Dermis lymphatic vessel endothelial cell (primary cell): Measurements from ENCODE around the gene OR51V1. TPM values are rescaled to one million over a fixed set of nuclear protein-coding genes. Genes with fewer than 3 reads are reported as not detected.

ENCODE experiments used
- total RNA-seq: library from RNA; depleted of rRNA; stranded (reverse); fragments of >200 nt; gene quantifications from 2 replicates; pipeline ENCODE4 v1.2.1, GENCODE V29; 2014

Gene OR51V1
- total RNA-seq, result not detected in 2 replicates

GRCh38 chr11:5200582-5200981 is at the start of gene OR51V1:
OR51V1 (minus strand) TSS chr11:5200682; CDS start chr11:5200682, 0 bp downstream.

GRCh38 chr11:5249807-5250396 is 49.4 kb upstream of the OR51V1 start, which contains the start of gene HBG1:
HBG1 (minus strand) TSS chr11:5249857; CDS start chr11:5249804, 53 bp downstream.

DNA sequence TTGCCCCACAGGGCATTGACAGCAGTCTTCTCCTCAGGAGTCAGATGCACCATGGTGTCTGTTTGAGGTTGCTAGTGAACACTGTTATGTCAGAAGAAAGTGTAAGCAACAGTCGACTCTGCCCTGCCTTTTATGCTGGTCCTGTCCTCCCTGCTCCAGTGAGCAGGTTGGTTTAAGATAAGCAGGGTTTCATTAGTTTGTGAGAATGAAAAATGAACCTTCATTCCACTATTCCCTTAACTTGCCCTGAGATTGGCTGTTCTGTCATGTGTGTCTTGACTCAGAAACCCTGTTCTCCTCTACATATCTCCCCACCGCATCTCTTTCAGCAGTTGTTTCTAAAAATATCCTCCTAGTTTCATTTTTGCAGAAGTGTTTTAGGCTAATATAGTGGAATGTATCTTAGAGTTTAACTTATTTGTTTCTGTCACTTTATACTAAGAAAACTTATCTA is 33.9 kb upstream of the OR51V1 start, which contains the start of gene HBD:
TSS of gene HBD (minus strand) at position 103 of the 454 bp plus-strand sequence. CDS start at position 53, 50 bp downstream.

GRCh38 chr11:5226732-5227310 is 26.3 kb upstream of the OR51V1 start, which contains the start of gene HBB:
HBB (minus strand) TSS chr11:5227071; CDS start chr11:5227021, 50 bp downstream.

DNA sequence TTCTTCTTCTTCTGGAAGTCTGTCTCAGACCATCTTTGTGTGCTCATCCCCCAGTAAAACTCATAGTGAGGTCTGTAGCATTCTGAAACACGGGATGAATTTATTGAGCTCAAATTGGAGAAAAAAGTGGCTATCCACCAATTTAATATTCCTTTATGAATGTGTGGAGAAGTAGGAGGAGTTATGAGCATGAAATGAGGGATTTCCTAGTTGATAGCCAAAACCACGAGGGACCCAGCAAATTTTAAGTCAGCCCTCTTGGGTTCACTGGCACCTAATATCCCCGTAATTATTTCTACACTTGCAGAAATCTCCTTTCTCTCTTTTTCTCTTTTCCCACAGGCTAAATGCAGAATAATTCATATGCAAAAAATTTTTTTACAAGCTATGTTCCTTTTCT is 45.8 kb downstream of the OR51V1 start, which contains the start of gene OR52A1:
TSS of gene OR52A1 (minus strand) at position 101 of the 400 bp plus-strand sequence. CDS start 2,388 bp downstream, outside the sequence.

Other genes with a start within 250 kb of the OR51V1 start
- gene OR51A2, start 245.0 kb downstream of the OR51V1 start, total RNA-seq, result not detected in 2 replicates
- gene OR51L1, start 205.8 kb downstream of the OR51V1 start, total RNA-seq, result not detected in 2 replicates
- not detected in 2 replicates for gene OR52J3, start 154.2 kb downstream of the OR51V1 start, total RNA-seq
- gene OR52E2, start 141.1 kb downstream of the OR51V1 start, total RNA-seq, result not detected in 2 replicates
- gene OR52E1, start 131.1 kb downstream of the OR51V1 start, total RNA-seq, result not detected in 2 replicates
- gene OR52A5, start 62.3 kb downstream of the OR51V1 start, total RNA-seq, result not detected in 2 replicates
- not detected in 2 replicates for gene OR52A1, start 45.9 kb downstream of the OR51V1 start, total RNA-seq
- gene HBB, start 26.4 kb upstream of the OR51V1 start, total RNA-seq, result not detected in 2 replicates
- not detected in 2 replicates for gene HBD, start 33.8 kb upstream of the OR51V1 start, total RNA-seq
- gene HBG1, start 49.2 kb upstream of the OR51V1 start, total RNA-seq, result not detected in 2 replicates
- not detected in 2 replicates for gene HBG2, start 54.1 kb upstream of the OR51V1 start, total RNA-seq
- gene HBE1, start 69.3 kb upstream of the OR51V1 start, total RNA-seq, result not detected in 2 replicates
- gene OR51B4, start 101.3 kb upstream of the OR51V1 start, total RNA-seq, result not detected in 2 replicates
- gene OR51B2, start 123.6 kb upstream of the OR51V1 start, total RNA-seq, result not detected in 2 replicates
- gene OR51B5, start 142.8 kb upstream of the OR51V1 start, total RNA-seq, result 0.09 TPM in 1 of 2 replicates, not detected in the other
- gene OR51B6, start 150.8 kb upstream of the OR51V1 start, total RNA-seq, result not detected in 2 replicates
- gene OR51M1, start 183.1 kb upstream of the OR51V1 start, total RNA-seq, result not detected in 2 replicates
- gene OR51Q1, start 221.4 kb upstream of the OR51V1 start, total RNA-seq, result not detected in 2 replicates
- gene OR51I1, start 240.8 kb upstream of the OR51V1 start, total RNA-seq, result not detected in 2 replicates
- gene OR51I2, start 248.6 kb upstream of the OR51V1 start, total RNA-seq, result not detected in 2 replicates